Rectal smooth muscle tissue (tissue), 1 donor: Measurements from ENCODE around the gene SKI.

ENCODE experiments used
- H3K27ac ChIP-seq: one replicate; pipeline ENCODE4 v1.7.0; 2013; ENCODE audit warnings: low read depth, low read length, inconsistent platforms
- H3K27me3 ChIP-seq: one replicate; pipeline ENCODE4 v1.7.0; 2013; ENCODE audit warnings: low read length; ENCODE audit not compliant: control insufficient read depth, insufficient read depth
- H3K36me3 ChIP-seq: one replicate; pipeline ENCODE4 v1.7.0; 2013; ENCODE audit warnings: low read length; ENCODE audit not compliant: control insufficient read depth, insufficient read depth
- H3K4me1 ChIP-seq: one replicate; pipeline ENCODE4 v1.7.0; 2013; ENCODE audit warnings: low read length; ENCODE audit not compliant: control insufficient read depth, insufficient read depth
- H3K4me3 ChIP-seq: one replicate; pipeline ENCODE4 v1.7.0; 2013; ENCODE audit warnings: low read length
- H3K9ac ChIP-seq: one replicate; pipeline ENCODE4 v1.7.0; 2013; ENCODE audit warnings: low read length

SKI gene

DNA sequence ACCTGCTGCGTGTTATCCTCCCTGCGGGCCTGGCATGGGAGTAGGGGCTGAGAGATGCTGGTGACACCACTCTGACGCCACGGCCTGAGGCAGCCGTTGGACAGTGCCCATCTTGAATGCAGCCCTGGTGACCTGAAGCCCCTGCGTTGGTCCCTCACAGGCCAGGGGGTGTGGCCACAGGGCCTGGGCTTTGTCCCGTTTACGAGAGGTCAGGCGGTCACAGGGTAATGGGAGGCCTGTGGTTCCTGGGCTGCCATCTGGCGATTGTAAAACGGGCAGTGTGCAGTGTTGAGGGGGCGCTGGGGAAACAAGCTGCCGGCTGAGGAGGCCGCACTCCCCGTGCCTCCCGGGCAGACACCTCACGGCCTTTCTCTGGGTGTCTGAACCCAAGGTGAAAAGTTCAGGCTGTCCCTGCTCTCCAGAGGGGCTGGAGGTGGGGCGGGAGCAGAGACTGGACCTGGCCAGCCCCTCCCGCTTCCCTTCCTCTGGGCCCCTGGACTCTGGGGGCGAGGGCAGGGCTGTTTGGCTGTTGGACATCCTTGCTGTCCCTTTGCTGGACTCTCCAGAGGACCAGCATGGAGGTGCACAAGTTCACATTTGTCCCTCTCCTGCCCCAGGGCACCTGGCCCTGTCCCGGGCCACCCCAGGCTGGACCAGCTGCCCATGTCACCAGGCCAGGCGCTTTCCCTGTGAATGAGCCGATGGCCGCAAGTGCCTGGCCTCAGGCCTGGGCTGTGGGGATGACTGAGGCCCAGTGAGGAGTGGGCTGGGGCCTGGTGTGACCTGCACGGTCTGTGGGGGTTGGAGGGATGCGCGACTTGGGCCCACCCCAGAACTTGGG lies 42.4 kb downstream of the SKI start:
- H3K4me3 ChIP-seq: no peak overlapping the region
- no peaks in the 10 kb centered on the region for H3K36me3 ChIP-seq
- peaks cover 54% of the 10 kb centered on the region for H3K4me1 ChIP-seq
- H3K27ac ChIP-seq: peak overlapping the region; percentile 50
- H3K9ac ChIP-seq: no peak overlapping the region
- H3K27me3 ChIP-seq: no peaks in the 10 kb centered on the region

GRCh38 chr1:2271211-2271721 lies 43.1 kb downstream of the SKI start:
- peak overlapping the region; percentile 50 for H3K27ac ChIP-seq
- H3K27me3 ChIP-seq: no peaks in the 10 kb centered on the region
- H3K4me1 ChIP-seq: peaks cover 56% of the 10 kb centered on the region
- no peak overlapping the region for H3K9ac ChIP-seq
- no peak overlapping the region for H3K4me3 ChIP-seq
- no peaks in the 10 kb centered on the region for H3K36me3 ChIP-seq

GRCh38 chr1:2271841-2272655 lies 43.9 kb downstream of the SKI start:
- Histone ChIP-seq H3K27me3 (no peaks in the 10 kb centered on the region), H3K36me3 (no peaks in the 10 kb centered on the region), H3K4me3 (no peak overlapping the region), H3K4me1 (peaks cover 53% of the 10 kb centered on the region), H3K9ac (no peak overlapping the region), H3K27ac (no peak overlapping the region)

DNA sequence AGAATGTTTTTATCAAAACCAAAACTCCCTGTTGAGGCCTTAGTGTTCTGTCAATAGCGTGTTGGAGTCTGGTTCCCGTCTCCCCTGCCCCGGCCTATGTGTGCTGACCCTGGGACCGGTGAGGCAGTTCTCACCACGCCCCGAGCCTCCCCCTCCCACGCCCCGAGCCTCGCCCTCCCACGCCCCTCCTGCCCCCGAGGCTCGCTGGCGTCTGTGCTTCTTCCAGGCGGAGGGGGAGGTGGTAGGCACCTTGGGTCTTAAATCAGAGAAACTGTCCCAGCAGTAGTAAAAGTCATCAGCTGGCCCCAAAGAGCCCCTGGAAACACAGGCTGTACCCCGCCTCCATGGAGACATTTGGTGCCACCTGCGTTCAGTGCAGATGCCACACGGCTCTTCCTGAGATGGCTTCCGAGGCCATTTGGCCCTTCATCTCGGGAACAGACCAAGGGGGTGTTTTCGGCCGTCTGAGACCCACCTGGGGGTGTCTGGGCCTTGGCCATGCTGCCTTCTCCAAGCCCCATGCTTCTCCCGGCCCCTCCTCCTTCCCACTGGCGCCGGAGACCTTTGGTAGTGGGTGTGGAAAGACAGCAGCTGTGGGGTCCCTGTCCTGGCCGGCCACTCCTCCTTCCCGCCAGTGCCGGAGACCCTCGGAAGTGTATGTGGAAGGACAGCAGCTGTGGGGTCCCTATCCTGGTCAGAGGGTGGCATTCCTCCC lies 44.7 kb downstream of the SKI start:
- Histone ChIP-seq H3K4me1 (peaks cover 51% of the 10 kb centered on the region), H3K9ac (no peak overlapping the region), H3K4me3 (no peak overlapping the region), H3K36me3 (no peaks in the 10 kb centered on the region), H3K27ac (peak overlapping the region; percentile 60), H3K27me3 (no peaks in the 10 kb centered on the region)

DNA sequence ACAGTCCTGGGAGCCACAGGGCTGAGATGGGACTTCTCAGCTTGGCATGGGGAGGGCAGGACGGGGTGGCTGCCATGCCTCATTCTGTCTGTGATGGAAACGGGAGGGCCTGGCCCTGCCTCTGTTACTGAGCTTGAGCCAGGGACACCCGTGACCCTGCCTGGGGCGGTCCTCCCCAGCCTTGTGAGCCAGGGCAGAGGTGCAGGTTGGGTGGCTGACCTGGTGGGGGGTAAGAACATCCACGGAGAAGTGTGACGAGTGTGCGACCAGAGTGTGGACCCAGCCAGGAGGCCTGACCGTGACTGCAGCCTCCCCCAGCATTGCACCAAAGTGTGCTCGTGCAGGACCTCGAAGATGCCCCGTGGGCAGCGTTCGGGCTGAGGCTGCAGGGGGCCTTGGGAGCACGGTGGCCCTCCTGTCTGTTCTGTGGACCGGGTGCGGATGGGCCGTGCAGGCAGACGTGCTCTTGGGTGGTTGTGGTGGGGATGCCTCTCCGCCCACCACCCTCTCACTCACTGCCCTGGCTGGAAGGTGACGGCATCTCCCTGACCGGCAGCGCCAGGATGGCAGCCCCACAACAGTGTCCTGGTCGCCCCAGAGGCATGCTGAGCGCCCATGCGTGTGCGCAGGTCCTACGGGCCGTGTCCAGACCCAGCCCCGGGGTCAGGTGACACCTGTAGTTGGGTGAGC lies 45.4 kb downstream of the SKI start:
- no peaks in the 10 kb centered on the region for H3K27me3 ChIP-seq
- H3K9ac ChIP-seq: no peak overlapping the region
- peaks cover 55% of the 10 kb centered on the region for H3K4me1 ChIP-seq
- H3K27ac ChIP-seq: peak overlapping the region; percentile 60
- no peak overlapping the region for H3K4me3 ChIP-seq
- no peaks in the 10 kb centered on the region for H3K36me3 ChIP-seq

- Histone ChIP-seq H3K4me3 (no peak overlapping the region), H3K36me3 (no peaks in the 10 kb centered on the region), H3K27me3 (no peaks in the 10 kb centered on the region), H3K9ac (no peak overlapping the region), H3K4me1 (peaks cover 62% of the 10 kb centered on the region), H3K27ac (peak overlapping the region; percentile 60)
Observed at GRCh38 chr1:2274231-2274928, 46.3 kb downstream of the SKI start.

DNA sequence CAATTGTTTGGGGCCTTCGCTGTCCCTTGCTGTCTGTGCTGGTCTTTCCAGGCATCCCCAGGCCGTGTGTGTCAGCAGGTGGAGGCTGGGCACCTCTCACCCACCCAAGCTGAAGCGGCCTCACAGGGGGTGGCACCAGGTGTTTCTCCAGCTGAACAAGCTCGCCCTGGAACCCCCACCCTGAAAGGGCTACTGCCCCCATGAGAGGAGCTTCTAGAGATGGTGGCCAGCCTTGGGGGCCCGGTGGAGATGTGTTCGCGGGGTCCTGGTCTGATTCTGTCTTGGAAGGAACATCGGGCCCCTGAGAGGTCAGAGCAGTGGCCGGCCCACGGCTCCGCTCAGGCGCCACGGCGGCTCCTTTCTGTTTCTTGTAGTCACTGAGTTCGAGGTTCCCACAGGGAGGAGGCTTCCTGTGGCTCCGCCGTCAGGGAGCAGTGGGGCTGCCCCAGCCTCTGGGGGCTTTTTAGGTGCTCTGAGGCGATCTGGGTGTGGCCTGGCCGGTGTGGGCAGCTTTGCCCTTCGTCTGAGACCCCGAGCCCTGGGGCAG lies 46.9 kb downstream of the SKI start:
- no peaks in the 10 kb centered on the region for H3K27me3 ChIP-seq
- peak overlapping the region; percentile 60 for H3K27ac ChIP-seq
- no peak overlapping the region for H3K9ac ChIP-seq
- no peak overlapping the region for H3K4me3 ChIP-seq
- peaks cover 65% of the 10 kb centered on the region for H3K4me1 ChIP-seq
- no peaks in the 10 kb centered on the region for H3K36me3 ChIP-seq

GRCh38 chr1:2275796-2276536 lies 47.8 kb downstream of the SKI start:
- Histone ChIP-seq H3K36me3 (no peaks in the 10 kb centered on the region), H3K27me3 (no peaks in the 10 kb centered on the region), H3K4me1 (peaks cover 56% of the 10 kb centered on the region), H3K4me3 (no peak overlapping the region), H3K27ac (peak overlapping the region; percentile 21), H3K9ac (no peak overlapping the region)

DNA sequence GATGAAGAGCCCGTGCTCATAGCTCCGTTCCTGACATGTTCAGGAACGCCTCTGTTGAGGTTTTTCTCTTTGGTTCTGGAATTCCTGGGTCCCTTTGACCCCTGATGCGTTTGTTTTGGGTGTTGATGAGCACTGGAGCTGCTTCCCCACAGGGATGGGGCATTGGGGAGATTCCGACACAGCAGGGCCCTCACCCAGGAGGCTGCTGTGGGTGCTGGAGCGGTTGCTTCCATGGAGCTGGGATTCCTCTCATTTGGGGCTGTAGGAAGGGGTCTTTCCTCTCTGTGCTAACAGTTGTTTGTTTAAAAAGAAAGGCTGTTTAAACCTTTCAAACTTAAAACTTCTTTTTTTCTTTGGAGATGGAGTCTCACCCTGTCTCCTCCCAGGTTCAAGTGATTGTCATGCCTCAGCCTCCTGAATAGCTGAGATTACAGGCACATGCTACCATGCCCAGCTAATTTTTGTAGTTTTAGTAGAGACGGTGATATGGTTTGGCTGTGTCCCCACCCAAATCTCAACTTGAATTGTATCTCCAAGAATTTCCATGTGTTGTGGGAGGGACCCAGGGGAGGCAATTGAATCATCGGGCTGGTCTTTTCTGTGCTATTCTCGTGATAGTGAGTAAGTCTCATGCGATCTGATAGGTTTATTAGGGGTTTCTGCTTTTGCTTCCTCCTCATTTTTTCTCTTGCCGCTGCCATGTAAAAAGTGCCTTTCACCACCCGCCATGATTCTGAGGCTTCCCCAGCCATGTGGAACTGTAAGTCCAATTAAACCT lies 48.9 kb downstream of the SKI start:
- H3K4me3 ChIP-seq: no peak overlapping the region
- H3K9ac ChIP-seq: no peak overlapping the region
- no peak overlapping the region for H3K27ac ChIP-seq
- H3K4me1 ChIP-seq: peaks cover 52% of the 10 kb centered on the region
- H3K27me3 ChIP-seq: no peaks in the 10 kb centered on the region
- no peaks in the 10 kb centered on the region for H3K36me3 ChIP-seq

DNA sequence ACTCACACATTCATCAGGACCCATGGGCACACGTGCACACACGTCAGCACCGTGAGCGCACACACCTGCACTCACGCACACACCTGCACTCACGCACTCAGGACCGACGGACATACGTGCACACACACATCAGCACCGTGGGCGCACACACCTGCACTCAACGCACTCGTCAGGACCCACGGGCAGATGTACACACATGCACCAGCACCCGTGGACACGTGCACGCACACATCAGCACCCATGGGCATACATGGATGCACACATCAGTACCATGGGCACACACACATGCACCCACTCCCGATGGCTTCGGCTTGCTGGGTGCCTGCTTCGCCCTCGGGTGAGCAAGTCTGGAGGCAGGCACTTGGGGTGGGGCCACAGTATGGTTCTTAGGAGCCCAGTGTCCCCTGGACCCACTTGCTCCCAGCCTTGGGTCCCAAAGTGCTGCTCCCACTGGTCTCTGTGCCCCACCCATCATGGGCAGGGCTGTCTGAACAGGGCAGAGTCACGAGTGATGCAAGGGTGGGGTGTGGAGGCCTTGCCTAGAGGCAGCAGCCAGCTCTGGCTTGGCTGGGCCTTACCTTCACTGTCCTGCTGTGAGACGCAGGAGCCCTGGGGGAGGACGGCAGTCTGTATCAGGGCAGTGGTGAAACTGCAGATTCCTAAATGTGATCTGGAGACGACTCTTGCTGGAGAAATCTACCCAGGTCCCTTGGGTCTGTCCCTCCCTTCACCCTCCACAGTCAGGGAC lies 49.8 kb downstream of the SKI start:
- H3K4me1 ChIP-seq: peaks cover 45% of the 10 kb centered on the region
- H3K9ac ChIP-seq: no peak overlapping the region

More for the DNA sequence above, 49.8 kb downstream of the SKI start:
- Histone ChIP-seq H3K27ac (no peak overlapping the region), H3K36me3 (no peaks in the 10 kb centered on the region), H3K4me3 (no peak overlapping the region), H3K27me3 (no peaks in the 10 kb centered on the region)
